MG63 (cell line): ENCODE data around the gene NOC4L. TPM values are rescaled to one million over a fixed set of nuclear protein-coding genes. Genes with fewer than 3 reads are reported as not detected.

Experiments used
- DNase-seq: peaks from one replicate; pipeline ENCODE4 v3.0.0-alpha.2; 2020
- H3K27me3 ChIP-seq: fragments of 250-450 bp; sonication (Bioruptor Pico); 2 replicates; pipeline ENCODE4 v1.5.1; 2020; ENCODE audit warnings: mild to moderate bottlenecking, moderate library complexity
- H3K36me3 ChIP-seq: fragments of 250-450 bp; sonication (Bioruptor Pico); 2 replicates; pipeline ENCODE4 v1.5.1; 2020; ENCODE audit warnings: mild to moderate bottlenecking, moderate library complexity
- H3K4me3 ChIP-seq: fragments of 250-450 bp; sonication (Bioruptor Pico); 2 replicates; pipeline ENCODE4 v1.5.1; 2020; ENCODE audit warnings: mild to moderate bottlenecking, moderate library complexity
- H3K9me3 ChIP-seq: fragments of 250-450 bp; sonication (Bioruptor Pico); 2 replicates; pipeline ENCODE4 v1.5.1; 2020; ENCODE audit warnings: mild to moderate bottlenecking, moderate library complexity
- total RNA-seq: library from RNA; depleted of rRNA; stranded (reverse); fragments of >200 nt; shearing (Covaris generic); gene quantifications from 2 replicates; pipeline ENCODE4 v1.2.3, GENCODE V29; 2014; ENCODE audit warnings: low replicate concordance

The NOC4L gene
- total RNA-seq, 1 experiment from 2014 or later: 40.1 TPM

GRCh38 chr12:132179431-132180362 lies 35.4 kb downstream of the NOC4L start:
- Histone ChIP-seq H3K36me3 (no peaks in the 10 kb centered on the region), H3K27me3 (peaks cover 38% of the 10 kb centered on the region), H3K9me3 (no peaks in the 10 kb centered on the region), H3K4me3 (no peak overlapping the region)
- no peak for DNase-seq

GRCh38 chr12:132180648-132181546 lies 36.6 kb downstream of the NOC4L start:
- no peak overlapping the region for H3K4me3 ChIP-seq
- no peaks in the 10 kb centered on the region for H3K36me3 ChIP-seq
- peaks cover 50% of the 10 kb centered on the region for H3K27me3 ChIP-seq
- no peaks in the 10 kb centered on the region for H3K9me3 ChIP-seq
- DNase-seq: no peak

GRCh38 chr12:132181570-132182200 lies 37.4 kb downstream of the NOC4L start:
- H3K4me3 ChIP-seq: no peak overlapping the region
- no peak for DNase-seq
- no peaks in the 10 kb centered on the region for H3K36me3 ChIP-seq
- no peaks in the 10 kb centered on the region for H3K9me3 ChIP-seq
- peaks cover 58% of the 10 kb centered on the region for H3K27me3 ChIP-seq

GRCh38 chr12:132182206-132182710 lies 38.0 kb downstream of the NOC4L start:
- no peak for DNase-seq
- Histone ChIP-seq H3K4me3 (no peak overlapping the region), H3K27me3 (peaks cover 60% of the 10 kb centered on the region), H3K9me3 (no peaks in the 10 kb centered on the region), H3K36me3 (no peaks in the 10 kb centered on the region)

GRCh38 chr12:132182711-132183365 lies 38.6 kb downstream of the NOC4L start:
- Histone ChIP-seq H3K36me3 (no peaks in the 10 kb centered on the region), H3K4me3 (no peak overlapping the region), H3K9me3 (no peaks in the 10 kb centered on the region), H3K27me3 (peaks cover 60% of the 10 kb centered on the region)
- no peak for DNase-seq

GRCh38 chr12:132185705-132186104 lies 41.4 kb downstream of the NOC4L start:
- DNase-seq: no peak
- Histone ChIP-seq H3K9me3 (no peaks in the 10 kb centered on the region), H3K36me3 (no peaks in the 10 kb centered on the region), H3K27me3 (peaks cover 62% of the 10 kb centered on the region), H3K4me3 (no peak overlapping the region)

GRCh38 chr12:132186208-132186856 lies 42.1 kb downstream of the NOC4L start:
- H3K9me3 ChIP-seq: no peaks in the 10 kb centered on the region
- H3K4me3 ChIP-seq: no peak overlapping the region
- no peaks in the 10 kb centered on the region for H3K36me3 ChIP-seq
- peaks cover 62% of the 10 kb centered on the region for H3K27me3 ChIP-seq
- no peak for DNase-seq

GRCh38 chr12:132186857-132187620 lies 42.8 kb downstream of the NOC4L start:
- DNase-seq: no peak
- Histone ChIP-seq H3K36me3 (no peaks in the 10 kb centered on the region), H3K27me3 (peaks cover 65% of the 10 kb centered on the region), H3K9me3 (no peaks in the 10 kb centered on the region), H3K4me3 (no peak overlapping the region)

- Histone ChIP-seq H3K4me3 (no peak overlapping the region), H3K9me3 (no peaks in the 10 kb centered on the region), H3K36me3 (no peaks in the 10 kb centered on the region), H3K27me3 (peaks cover 57% of the 10 kb centered on the region)
- no peak for DNase-seq
Observed at GRCh38 chr12:132187646-132188450, 43.6 kb downstream of the NOC4L start.

GRCh38 chr12:132188451-132188901 lies 44.2 kb downstream of the NOC4L start:
- H3K36me3 ChIP-seq: no peaks in the 10 kb centered on the region
- peaks cover 51% of the 10 kb centered on the region for H3K27me3 ChIP-seq
- DNase-seq: no peak
- H3K9me3 ChIP-seq: peaks cover 3% of the 10 kb centered on the region
- H3K4me3 ChIP-seq: no peak overlapping the region

- H3K27me3 ChIP-seq: peaks cover 48% of the 10 kb centered on the region
- H3K9me3 ChIP-seq: peaks cover 8% of the 10 kb centered on the region
- peak overlapping the region; percentile 46 for H3K4me3 ChIP-seq
- no peaks in the 10 kb centered on the region for H3K36me3 ChIP-seq
- DNase-seq: no peak
Observed at GRCh38 chr12:132188916-132189325, 44.7 kb downstream of the NOC4L start.

- peak overlapping the region; percentile 46 for H3K4me3 ChIP-seq
- H3K9me3 ChIP-seq: peaks cover 13% of the 10 kb centered on the region
- peak; percentile 90 for DNase-seq
- no peaks in the 10 kb centered on the region for H3K36me3 ChIP-seq
- peaks cover 43% of the 10 kb centered on the region for H3K27me3 ChIP-seq
Observed at GRCh38 chr12:132189378-132190011, 45.2 kb downstream of the NOC4L start.

GRCh38 chr12:132190012-132190755 lies 45.9 kb downstream of the NOC4L start:
- peaks cover 17% of the 10 kb centered on the region for H3K9me3 ChIP-seq
- H3K27me3 ChIP-seq: peaks cover 36% of the 10 kb centered on the region
- DNase-seq: peak; percentile 18
- H3K36me3 ChIP-seq: no peaks in the 10 kb centered on the region
- peak overlapping the region; percentile 46 for H3K4me3 ChIP-seq
